GM12892 (cell line): Measurements from ENCODE around the gene SLC9A9.

ENCODE experiments used
- POLR2A ChIP-seq: IDR thresholded peaks from 2 replicates; pipeline ENCODE4 v1.6.1; 2011; ENCODE audit warnings: low read depth, low read length, control low read depth
- TAF1 ChIP-seq: IDR thresholded peaks from 2 replicates; pipeline ENCODE4 v1.6.1; 2011; ENCODE audit warnings: low read depth, mild to moderate bottlenecking, control low read depth, low read length, borderline replicate concordance

- TF ChIP-seq TAF1 (no peak), POLR2A (no peak)
Observed at GRCh38 chr3:143536817-143537535, 311.3 kb downstream of the SLC9A9 start.
